GM12874 (cell line): ENCODE measurements around the gene GFOD1.

Experiments
- CTCF ChIP-seq: IDR thresholded peaks from 2 replicates; pipeline ENCODE4 v1.5.1; 2011; ENCODE audit warnings: low read depth, mild to moderate bottlenecking, control low read depth, low read length, moderate library complexity; ENCODE audit not compliant: insufficient read depth

The GFOD1 gene

GRCh38 chr6:13398421-13398994 lies 88.9 kb downstream of the GFOD1 start:
- TF ChIP-seq CTCF, result no peak

- TF ChIP-seq CTCF, result no peak
Observed at GRCh38 chr6:13398069-13398381, 89.4 kb downstream of the GFOD1 start.

- TF ChIP-seq CTCF, result no peak
Observed at GRCh38 chr6:13397359-13398068, 89.9 kb downstream of the GFOD1 start.

GRCh38 chr6:13396241-13396792 lies 91.1 kb downstream of the GFOD1 start:
- no peak for TF ChIP-seq CTCF

GRCh38 chr6:13395272-13396237 lies 91.8 kb downstream of the GFOD1 start:
- TF ChIP-seq CTCF, result no peak

- no peak for TF ChIP-seq CTCF
Observed at GRCh38 chr6:13392462-13392861, 94.9 kb downstream of the GFOD1 start.

GRCh38 chr6:13391537-13391936 lies 95.9 kb downstream of the GFOD1 start:
- TF ChIP-seq CTCF, result no peak
